Neural crest cell (in vitro differentiated cells): ENCODE data around the gene PLAC1. TPM values are rescaled to one million over a fixed set of nuclear protein-coding genes. Genes with fewer than 3 reads are reported as not detected.

Experiments
- DNase-seq: peaks from one replicate; pipeline ENCODE4 v3.0.0; 2021; ENCODE audit warnings: low read depth, mixed read lengths, low spot score
- H3K27ac Mint-ChIP-seq: one replicate; pipeline ENCODE4 v1.8.0; 2021; ENCODE audit warnings: mild to moderate bottlenecking, mixed read lengths; ENCODE audit not compliant: unreplicated experiment
- H3K27me3 Mint-ChIP-seq: 2 replicates; pipeline ENCODE4 v1.8.0; 2021; ENCODE audit warnings: low read depth, mild to moderate bottlenecking, mixed read lengths
- H3K36me3 Mint-ChIP-seq: 2 replicates; pipeline ENCODE4 v1.8.0; 2021; ENCODE audit warnings: low read depth, mild to moderate bottlenecking, mixed read lengths
- H3K4me1 Mint-ChIP-seq: 2 replicates; pipeline ENCODE4 v1.8.0; 2021; ENCODE audit warnings: mixed read lengths
- H3K4me3 Mint-ChIP-seq: one replicate; pipeline ENCODE4 v1.8.0; 2021; ENCODE audit warnings: mild to moderate bottlenecking, mixed read lengths
- H3K9me3 Mint-ChIP-seq: 2 replicates; pipeline ENCODE4 v1.8.0; 2021; ENCODE audit warnings: mixed read lengths
- CTCF ChIP-seq: fragments of 200-600 bp; sonication (generic); conservative IDR thresholded peaks from 2 replicates; pipeline ENCODE4 v1.5.0; 2021; ENCODE audit warnings: antibody characterized with exemption, mild to moderate bottlenecking
- total RNA-seq: library from RNA; stranded (reverse); gene quantifications from 2 replicates; pipeline ENCODE4 v1.2.1, GENCODE V29; 2021

Gene PLAC1
- total RNA-seq, 1 donor from 2014 or later: not detected

DNA sequence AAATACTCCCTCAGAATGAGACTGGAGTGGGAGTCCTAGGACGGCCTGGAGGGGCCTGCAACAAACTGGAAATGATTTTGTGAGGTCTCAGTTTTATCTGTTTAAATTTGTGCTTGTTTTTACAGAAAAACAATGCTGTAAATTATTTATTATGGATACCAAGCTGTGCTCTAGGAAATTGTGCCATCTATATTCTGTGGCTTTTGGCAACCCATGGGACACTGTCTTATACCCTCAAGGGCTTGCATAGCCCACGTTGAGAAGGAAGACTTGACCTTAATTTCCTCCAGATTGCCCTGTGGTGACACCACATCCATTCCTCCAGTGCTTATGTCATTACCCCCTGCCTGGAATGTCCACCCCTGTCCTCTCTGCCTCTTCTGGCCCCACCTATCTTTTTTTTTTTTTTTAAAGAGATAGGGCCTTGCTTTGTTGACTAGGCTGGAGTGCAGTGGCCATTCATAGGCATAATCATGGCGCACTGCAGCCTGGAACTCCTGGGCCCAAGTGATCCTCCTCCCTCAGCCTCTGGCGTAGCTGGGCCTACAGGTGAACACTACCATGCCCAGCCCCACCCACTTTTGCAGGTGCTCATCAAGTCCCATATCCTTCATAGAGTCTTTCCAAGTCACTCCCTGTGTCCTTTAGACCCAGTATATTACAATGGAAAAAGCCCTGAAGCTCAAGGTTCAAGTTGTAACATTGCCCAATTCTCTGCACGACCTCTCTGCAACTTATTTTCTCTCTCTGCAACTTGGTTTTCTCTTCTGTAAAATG, 120.9 kb downstream of the PLAC1 start:
- H3K27me3 Mint-ChIP-seq: no peaks in the 10 kb centered on the region
- H3K36me3 Mint-ChIP-seq: no peaks in the 10 kb centered on the region
- no peak for TF ChIP-seq CTCF
- no peak for DNase-seq
- H3K4me3 Mint-ChIP-seq: peak overlapping the region; percentile 1
- H3K4me1 Mint-ChIP-seq: peaks cover 19% of the 10 kb centered on the region
- no peak overlapping the region for H3K27ac Mint-ChIP-seq
- H3K9me3 Mint-ChIP-seq: no peaks in the 10 kb centered on the region

DNA sequence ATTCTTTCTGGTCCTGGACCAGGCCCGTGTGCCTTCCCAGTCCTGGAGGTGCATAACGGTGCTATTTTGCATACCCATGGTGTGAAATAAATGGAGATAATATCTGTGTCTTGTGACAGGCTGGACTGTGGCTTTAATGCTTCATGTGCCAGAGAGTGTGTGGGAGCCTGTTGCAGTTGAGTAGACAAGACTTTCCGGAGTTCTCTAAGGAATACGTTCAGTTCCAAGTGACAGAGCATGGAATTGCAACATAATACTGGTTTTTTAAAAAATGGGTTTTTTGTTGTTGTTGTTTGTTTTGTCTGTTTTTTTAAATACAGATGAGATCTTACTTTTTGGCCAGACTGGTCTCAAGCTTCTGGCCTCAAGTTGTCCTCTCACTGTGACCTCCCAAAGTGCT, 124.3 kb downstream of the PLAC1 start:
- no peak for DNase-seq
- Mint-ChIP-seq H3K27ac (no peak overlapping the region), H3K27me3 (no peaks in the 10 kb centered on the region), H3K4me1 (peaks cover 22% of the 10 kb centered on the region), H3K4me3 (no peak overlapping the region), H3K9me3 (peaks cover 4% of the 10 kb centered on the region), H3K36me3 (peaks cover 2% of the 10 kb centered on the region)
- no peak for TF ChIP-seq CTCF

DNA sequence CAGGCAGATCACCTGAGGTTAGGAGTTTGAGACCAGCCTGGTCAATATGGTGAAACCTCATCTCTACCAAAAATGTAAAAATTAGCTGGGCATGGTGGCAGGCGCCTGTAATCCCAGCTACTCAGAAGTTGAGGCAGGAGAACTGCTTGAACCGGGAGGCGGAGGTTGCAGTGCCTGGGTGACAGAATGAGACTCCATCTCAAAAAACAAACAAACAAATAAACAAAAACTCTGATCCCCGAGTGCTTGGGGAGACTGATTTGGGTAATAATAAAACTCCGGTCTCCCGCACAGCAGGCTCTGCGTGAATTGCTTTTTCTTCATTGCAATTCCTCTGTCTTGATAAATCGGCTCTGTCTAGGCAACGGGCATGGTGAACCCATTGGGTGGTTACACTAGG, 124.9 kb downstream of the PLAC1 start:
- Mint-ChIP-seq H3K4me1 (peaks cover 20% of the 10 kb centered on the region), H3K4me3 (no peak overlapping the region), H3K36me3 (peaks cover 2% of the 10 kb centered on the region), H3K9me3 (peaks cover 4% of the 10 kb centered on the region), H3K27me3 (no peaks in the 10 kb centered on the region), H3K27ac (no peak overlapping the region)
- no peak for TF ChIP-seq CTCF
- DNase-seq: no peak

DNA sequence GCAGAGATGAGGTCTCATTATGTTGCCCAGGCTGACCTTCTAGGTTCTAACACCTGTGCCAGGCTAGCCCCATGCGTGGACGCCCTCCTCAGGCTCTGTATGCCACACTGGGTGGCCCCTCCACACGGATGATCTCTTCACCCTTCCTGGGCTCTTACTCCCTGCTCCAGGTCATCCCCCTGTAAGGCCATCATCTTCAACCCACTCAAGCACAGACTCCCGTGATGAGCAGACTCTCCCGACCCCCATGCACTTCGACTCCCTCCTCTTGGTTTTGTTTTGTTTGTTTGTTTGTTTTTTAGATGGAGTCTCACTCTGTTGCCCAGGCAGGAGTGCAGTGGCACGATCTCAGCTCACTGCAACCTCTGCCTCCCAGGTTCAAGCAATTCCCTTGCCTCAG, 127.4 kb downstream of the PLAC1 start:
- no peaks in the 10 kb centered on the region for H3K27me3 Mint-ChIP-seq
- H3K36me3 Mint-ChIP-seq: peaks cover 2% of the 10 kb centered on the region
- no peak overlapping the region for H3K27ac Mint-ChIP-seq
- H3K4me3 Mint-ChIP-seq: no peak overlapping the region
- H3K4me1 Mint-ChIP-seq: peaks cover 6% of the 10 kb centered on the region
- no peak for DNase-seq
- TF ChIP-seq CTCF: no peak
- H3K9me3 Mint-ChIP-seq: peaks cover 4% of the 10 kb centered on the region

DNA sequence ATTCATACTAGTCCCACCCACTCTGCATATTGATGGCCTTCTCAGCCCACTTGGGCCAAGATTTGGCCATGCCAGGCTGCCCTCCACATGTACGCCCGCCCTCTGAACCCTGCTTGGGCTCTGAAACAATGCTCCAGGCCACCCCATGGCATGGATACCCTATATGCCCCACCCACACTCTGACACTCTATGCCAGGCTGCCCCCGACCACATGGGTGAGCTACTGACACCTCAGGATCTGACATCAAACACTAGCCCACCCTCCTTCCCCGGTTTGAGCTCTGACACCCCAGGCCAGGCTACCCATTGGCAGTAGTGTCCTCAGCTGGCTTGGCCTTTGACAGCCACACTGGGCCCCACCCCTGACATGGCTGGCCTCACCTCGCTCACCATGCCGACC, 128.8 kb downstream of the PLAC1 start:
- no peak overlapping the region for H3K4me3 Mint-ChIP-seq
- no peak overlapping the region for H3K27ac Mint-ChIP-seq
- TF ChIP-seq CTCF: no peak
- H3K9me3 Mint-ChIP-seq: peaks cover 4% of the 10 kb centered on the region
- DNase-seq: no peak
- H3K27me3 Mint-ChIP-seq: no peaks in the 10 kb centered on the region
- peaks cover 5% of the 10 kb centered on the region for H3K4me1 Mint-ChIP-seq
- peaks cover 2% of the 10 kb centered on the region for H3K36me3 Mint-ChIP-seq
